Body of pancreas (tissue), 4 donors: ENCODE measurements around the gene KDR. TPM values are rescaled to one million over a fixed set of nuclear protein-coding genes. Genes with fewer than 3 reads are reported as not detected.

Experiments
- ATAC-seq: fragments of 150-250 bp; one replicate; pipeline ENCODE4 v1.9.1; 2016
- DNase-seq, 4 donors: peaks; one replicate each; pipeline ENCODE4 v3.0.0-alpha.2; 2019
- H3K27ac ChIP-seq, 4 donors: fragments of 200-600 bp; sonication (generic); 1 replicate in 3 of 4; 2 replicates in 1 of 4; pipeline versions ENCODE4 v1.5.1 to v1.6.1; 2016 to 2019; ENCODE audit warnings: mild to moderate bottlenecking in 1 of 4, mixed read lengths in 1 of 4, moderate library complexity in 1 of 4
- H3K27me3 ChIP-seq, 2 donors: fragments of 200-600 bp; sonication (generic); one replicate each; pipeline ENCODE4 v1.6.0; 2016; ENCODE audit warnings: mild to moderate bottlenecking in 1 of 2
- H3K36me3 ChIP-seq, 2 donors: fragments of 200-600 bp; sonication (generic); replicated peaks in 1 of 2; 2 replicates each; pipeline ENCODE4 v1.5.1; 2016; ENCODE audit warnings: low read depth in 2 of 2; ENCODE audit not compliant: insufficient read depth in 1 of 2
- H3K4me1 ChIP-seq: fragments of 200-600 bp; sonication (generic); one replicate; pipeline ENCODE4 v1.6.0; 2016
- H3K4me3 ChIP-seq, 2 donors: fragments of 200-600 bp; sonication (generic); 1 replicate in 1 of 2; 2 replicates in 1 of 2; pipeline ENCODE4 v1.5.1; 2016 to 2019
- H3K9me3 ChIP-seq, 3 donors: fragments of 200-600 bp; sonication (generic); 1 replicate in 2 of 3; 2 replicates in 1 of 3; pipeline ENCODE4 v1.5.1; 2016
- POLR2A ChIP-seq, 3 donors: fragments of 450-650 bp; IDR thresholded peaks; one replicate each; pipeline ENCODE4 v1.6.1; 2016; ENCODE audit warnings: antibody characterized with exemption in 3 of 3, mild to moderate bottlenecking in 2 of 3
- WGBS, 2 donors: methylation state at CpG; one replicate each; pipeline ENCODE4 v1.1.5; 2017; 5-methylcytosine and 5-hydroxymethylcytosine counted together
- intact Hi-C: fragments of 100-400 bp; cut with DNase I; formaldehyde crosslinking; loops from one replicate; pipeline ENCODE4 v1.15.1; 2023
- total RNA-seq, 2 donors: library from RNA; depleted of rRNA; stranded (reverse); fragments of >200 nt; gene quantifications; one replicate each; pipeline ENCODE4 v1.1.0, GENCODE V29; 2016
- TF ChIP-seq, protein P1 (sequence below), 7 experiments: fragments of 450-650 bp in 4 of 7; fragments of 200-600 bp in 3 of 7; sonication (generic) in 3 of 7; IDR thresholded peaks; one replicate each; pipeline ENCODE4 v1.5.1; 2016 to 2019; ENCODE audit warnings: antibody characterized with exemption in 7 of 7

KDR gene
- total RNA-seq, 2 donors from 2014 or later = 12.9 to 14.5 TPM

DNA sequence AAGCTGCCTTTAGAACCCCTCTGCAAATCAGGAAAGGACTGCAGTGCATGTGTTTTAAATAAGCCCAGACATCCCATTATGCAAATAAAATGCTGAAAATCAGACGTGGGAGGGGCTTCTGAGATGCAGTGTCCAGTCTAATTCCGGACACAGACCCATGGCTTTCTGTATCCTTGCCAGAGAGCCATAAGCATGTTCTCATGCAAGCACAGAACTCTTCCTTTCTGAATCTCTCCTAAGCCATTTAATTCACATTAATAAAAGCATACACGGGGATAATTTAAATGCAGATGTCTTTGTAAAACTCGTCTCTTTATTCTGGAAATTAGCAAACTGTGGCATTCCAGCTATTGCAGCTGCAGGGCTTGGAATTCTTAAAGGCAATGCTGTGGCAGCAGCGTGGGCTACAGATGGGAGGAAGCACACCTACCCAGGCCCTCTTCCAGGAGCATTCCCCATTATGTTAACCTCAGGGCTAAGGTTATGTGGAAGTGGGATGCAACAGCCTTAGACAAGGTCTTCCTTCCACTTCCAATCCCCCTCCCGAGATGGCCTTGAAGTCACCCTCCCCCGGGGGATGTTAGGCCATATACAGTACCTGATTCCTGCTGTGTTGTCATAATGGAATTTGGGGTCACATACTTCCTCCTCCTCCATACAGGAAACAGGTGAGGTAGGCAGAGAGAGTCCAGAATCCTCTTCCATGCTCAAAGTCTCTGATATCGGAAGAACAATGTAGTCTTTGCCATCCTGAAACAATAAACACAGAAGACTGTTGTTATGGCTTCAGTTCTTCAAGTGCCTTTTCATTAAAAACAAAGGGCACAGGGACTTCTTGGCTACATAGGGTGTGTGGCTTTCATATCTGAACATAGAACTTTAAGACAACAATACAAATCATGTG is 38.1 kb downstream of the KDR start:
- intact Hi-C loops = no loop called here
- Histone ChIP-seq H3K9me3 (no peaks in the 10 kb centered on the region), H3K36me3 (no peaks in the 10 kb centered on the region), H3K4me1 (no peaks in the 10 kb centered on the region), H3K27ac (no peak overlapping the region), H3K27me3 (no peaks in the 10 kb centered on the region), H3K4me3 (no peak overlapping the region)
- WGBS, 2 donors = 40 to 43% methylated on average over 8 of the region's 8 CpGs
- no peak for ATAC-seq
- no peak for TF ChIP-seq POLR2A (IDR thresholded peaks at IDR 0.05)
- TF ChIP-seq, protein P1, sequence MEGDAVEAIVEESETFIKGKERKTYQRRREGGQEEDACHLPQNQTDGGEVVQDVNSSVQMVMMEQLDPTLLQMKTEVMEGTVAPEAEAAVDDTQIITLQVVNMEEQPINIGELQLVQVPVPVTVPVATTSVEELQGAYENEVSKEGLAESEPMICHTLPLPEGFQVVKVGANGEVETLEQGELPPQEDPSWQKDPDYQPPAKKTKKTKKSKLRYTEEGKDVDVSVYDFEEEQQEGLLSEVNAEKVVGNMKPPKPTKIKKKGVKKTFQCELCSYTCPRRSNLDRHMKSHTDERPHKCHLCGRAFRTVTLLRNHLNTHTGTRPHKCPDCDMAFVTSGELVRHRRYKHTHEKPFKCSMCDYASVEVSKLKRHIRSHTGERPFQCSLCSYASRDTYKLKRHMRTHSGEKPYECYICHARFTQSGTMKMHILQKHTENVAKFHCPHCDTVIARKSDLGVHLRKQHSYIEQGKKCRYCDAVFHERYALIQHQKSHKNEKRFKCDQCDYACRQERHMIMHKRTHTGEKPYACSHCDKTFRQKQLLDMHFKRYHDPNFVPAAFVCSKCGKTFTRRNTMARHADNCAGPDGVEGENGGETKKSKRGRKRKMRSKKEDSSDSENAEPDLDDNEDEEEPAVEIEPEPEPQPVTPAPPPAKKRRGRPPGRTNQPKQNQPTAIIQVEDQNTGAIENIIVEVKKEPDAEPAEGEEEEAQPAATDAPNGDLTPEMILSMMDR (IDR thresholded peaks at IDR 0.05) = no peak
- DNase-seq = no peak

DNA sequence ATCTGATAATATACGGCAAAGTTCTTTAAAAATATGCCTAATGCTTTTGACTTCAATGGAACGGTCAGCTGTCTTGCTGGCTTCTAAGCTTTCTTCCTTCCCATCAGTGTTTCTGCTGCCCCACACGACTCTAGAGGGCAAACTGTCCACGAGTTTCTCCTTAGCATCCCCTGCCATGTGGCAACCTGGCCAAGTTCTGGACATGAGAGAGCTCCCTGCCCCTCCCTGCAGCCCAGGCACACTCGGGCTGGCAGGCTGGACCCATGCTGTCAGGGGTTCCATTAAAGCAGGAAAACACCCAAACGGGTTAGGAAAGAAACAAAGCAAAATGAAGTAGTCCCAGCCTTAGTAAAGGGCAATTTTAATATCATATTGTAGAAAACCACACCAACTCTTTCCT is 38.8 kb downstream of the KDR start:
- Histone ChIP-seq H3K4me1 (no peaks in the 10 kb centered on the region), H3K4me3 (no peak overlapping the region), H3K27me3 (no peaks in the 10 kb centered on the region), H3K36me3 (no peaks in the 10 kb centered on the region), H3K27ac (no peak overlapping the region), H3K9me3 (no peaks in the 10 kb centered on the region)
- TF ChIP-seq, protein P1 (IDR thresholded peaks at IDR 0.05) = no peak
- no peak for TF ChIP-seq POLR2A (IDR thresholded peaks at IDR 0.05)
- WGBS, 2 donors = 31% methylated on average over 6 of the region's 6 CpGs
- ATAC-seq (no peak), DNase-seq (no peak)
- intact Hi-C loops = no loop called here

DNA sequence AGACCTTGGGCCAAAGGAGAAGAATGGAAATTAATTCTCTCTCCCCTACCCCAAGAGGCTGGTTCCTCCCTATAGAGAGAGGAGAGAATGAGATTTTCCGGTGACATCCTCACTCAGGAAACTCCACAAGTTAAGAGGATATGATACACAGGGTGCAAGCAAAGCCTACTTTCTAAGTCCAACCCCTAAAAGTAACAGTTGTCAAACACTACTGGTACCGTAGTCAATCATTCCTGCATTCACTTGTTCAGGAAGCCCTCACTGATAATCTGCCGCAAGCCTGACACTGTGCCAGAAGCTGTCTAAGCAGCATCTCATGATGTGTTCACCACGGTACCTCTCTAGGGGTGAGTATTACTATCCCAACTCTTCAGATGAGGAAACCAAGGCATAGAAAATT is 41.7 kb downstream of the KDR start:
- no peaks in the 10 kb centered on the region for H3K4me1 ChIP-seq
- ATAC-seq = no peak
- intact Hi-C loops = no loop called here
- no peaks in the 10 kb centered on the region for H3K27me3 ChIP-seq
- 56 to 87% methylated on average over 4 of the region's 4 CpGs for WGBS, 2 donors
- H3K4me3 ChIP-seq = no peak overlapping the region
- H3K27ac ChIP-seq = no peak overlapping the region
- no peaks in the 10 kb centered on the region for H3K36me3 ChIP-seq
- TF ChIP-seq POLR2A (IDR thresholded peaks at IDR 0.05) = no peak
- TF ChIP-seq, protein P1 (IDR thresholded peaks at IDR 0.05) = no peak
- no peak for DNase-seq
- H3K9me3 ChIP-seq = no peaks in the 10 kb centered on the region

DNA sequence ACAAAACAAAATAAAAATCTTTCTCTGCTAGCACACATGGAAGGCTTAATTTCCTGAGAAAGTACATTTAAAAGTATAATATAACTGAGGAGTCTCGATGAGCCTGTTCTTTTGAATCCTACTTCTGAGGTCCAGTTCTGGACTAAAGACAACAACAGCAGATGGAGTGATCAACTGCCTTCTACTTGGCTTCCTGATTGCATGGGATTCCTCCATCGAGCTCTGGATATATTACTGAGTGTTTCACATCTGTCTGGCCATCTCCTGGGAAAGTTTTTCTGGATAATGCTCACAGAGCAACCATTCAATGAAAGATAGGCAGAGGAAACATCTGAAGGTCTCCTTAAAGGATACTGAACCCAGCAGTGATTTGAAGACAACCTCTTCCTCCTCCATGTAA is 42.6 kb downstream of the KDR start:
- 46 to 54% methylated on average over 2 of the region's 2 CpGs for WGBS, 2 donors
- H3K27me3 ChIP-seq = no peaks in the 10 kb centered on the region
- H3K4me1 ChIP-seq = no peaks in the 10 kb centered on the region
- no peak for ATAC-seq
- intact Hi-C loops = no loop called here
- no peak overlapping the region for H3K27ac ChIP-seq
- no peak overlapping the region for H3K4me3 ChIP-seq
- no peak for TF ChIP-seq POLR2A (IDR thresholded peaks at IDR 0.05)
- TF ChIP-seq, protein P1 (IDR thresholded peaks at IDR 0.05) = no peak
- DNase-seq = no peak
- no peaks in the 10 kb centered on the region for H3K36me3 ChIP-seq
- no peaks in the 10 kb centered on the region for H3K9me3 ChIP-seq
